RPMI7951 (cell line): Measurements from ENCODE around the gene MPV17L. TPM values are rescaled to one million over a fixed set of nuclear protein-coding genes. Genes with fewer than 3 reads are reported as not detected.
"Not testable (repeated sequence)": the region's sequence is repeated elsewhere in the genome, so short reads cannot be mapped to it uniquely, and the experiment has no call there.

Experiments
- DNase-seq: peaks from one replicate; pipeline ENCODE4 v3.0.0-alpha.2; 2012; ENCODE audit warnings: low read depth
- total RNA-seq: library from RNA; depleted of rRNA; stranded (reverse); fragments of >200 nt; shearing (Covaris generic); gene quantifications from 2 replicates; pipeline ENCODE4 v1.2.3, GENCODE V29; 2014; rRNA removed

MPV17L gene
- total RNA-seq, 1 experiment from 2014 or later = not detected

- no peak for DNase-seq
Observed at GRCh38 chr16:15451098-15451731, 55.7 kb downstream of the MPV17L start.

GRCh38 chr16:15452246-15452855 is 56.8 kb downstream of the MPV17L start:
- DNase-seq = no peak

- DNase-seq = not testable (repeated sequence)
Observed at GRCh38 chr16:15453296-15453695, 57.7 kb downstream of the MPV17L start.

GRCh38 chr16:15454933-15455332 is 59.4 kb downstream of the MPV17L start:
- not testable (repeated sequence) for DNase-seq

GRCh38 chr16:15457400-15457799 is 61.8 kb downstream of the MPV17L start:
- no peak for DNase-seq

- no peak for DNase-seq
Observed at GRCh38 chr16:15457958-15458357, 62.4 kb downstream of the MPV17L start.

GRCh38 chr16:15459791-15460190 is 64.2 kb downstream of the MPV17L start:
- peak; percentile 21 for DNase-seq

- DNase-seq = no peak
Observed at GRCh38 chr16:15460601-15461000, 65.0 kb downstream of the MPV17L start.

GRCh38 chr16:15461376-15461775 is 65.8 kb downstream of the MPV17L start:
- no peak for DNase-seq

Other genes with a start within 250 kb of the MPV17L start
- 2.0 and 2.4 TPM in 2 replicates for gene NPIPA5, start 17.5 kb upstream of the MPV17L start, total RNA-seq
- gene BMERB1, start 38.8 kb downstream of the MPV17L start, total RNA-seq = 18.5 and 21.1 TPM in 2 replicates
- gene MARF1, start 247.4 kb downstream of the MPV17L start, total RNA-seq = 8.7 and 11.9 TPM in 2 replicates